Epithelial cell of esophagus (primary cell): ENCODE measurements around the gene SENP3.

ENCODE experiments used
- DNase-seq: peaks from one replicate; pipeline ENCODE4 v3.0.0; 2010; ENCODE audit warnings: low read depth
- H3K4me3 ChIP-seq: 2 replicates; pipeline ENCODE4 v1.5.1; 2011; ENCODE audit warnings: mild to moderate bottlenecking, low read length, control low read depth
- CTCF ChIP-seq: IDR thresholded peaks from 2 replicates; pipeline ENCODE4 v1.5.1; 2011; ENCODE audit warnings: low read depth, mild to moderate bottlenecking, low read length, control low read depth, inconsistent platforms; ENCODE audit not compliant: insufficient read depth; ENCODE audit errors: missing control alignments

The SENP3 gene

GRCh38 chr17:7548585-7549400, 12.9 kb upstream of the SENP3 start, which contains the start of gene TNFSF12:
Gene TNFSF12 (plus strand): TSS chr17:7549058. CDS start chr17:7549154, 96 bp downstream.
- DNase-seq = peak; percentile 27
- TF ChIP-seq CTCF = peak; percentile 3
- peak within 1 kb of the TSS; percentile 48 for H3K4me3 ChIP-seq

- no peak for TF ChIP-seq CTCF
- DNase-seq = no peak
- no peak overlapping the region for H3K4me3 ChIP-seq
These were observed 12.2 kb upstream of the SENP3 start for GRCh38 chr17:7549401-7550055.

DNA sequence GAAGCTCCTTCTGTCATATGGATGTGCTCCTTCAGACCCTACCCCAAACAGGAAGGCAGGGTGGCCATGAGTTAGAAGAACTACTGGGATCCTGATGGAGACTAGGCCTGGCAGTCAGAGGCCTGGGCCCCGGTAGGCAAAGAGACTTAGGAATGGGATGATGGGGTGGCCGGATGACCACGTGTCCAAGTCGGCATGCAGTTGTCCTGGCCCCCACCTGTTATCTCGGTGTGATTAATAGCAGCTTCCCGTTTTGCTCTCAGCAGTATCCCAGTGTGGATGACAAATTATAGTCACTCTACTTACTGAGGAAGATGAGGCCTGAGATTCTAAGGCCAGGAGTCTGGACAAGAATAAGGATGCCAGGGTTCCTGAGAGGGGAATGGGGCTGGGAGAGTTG, 11.4 kb upstream of the SENP3 start:
- no peak for DNase-seq
- no peak for TF ChIP-seq CTCF
- H3K4me3 ChIP-seq = no peak overlapping the region

GRCh38 chr17:7551396-7551795, 10.3 kb upstream of the SENP3 start:
- no peak for TF ChIP-seq CTCF
- no peak overlapping the region for H3K4me3 ChIP-seq
- DNase-seq = no peak

GRCh38 chr17:7552621-7553051, 9.1 kb upstream of the SENP3 start:
- no peak for DNase-seq
- no peak overlapping the region for H3K4me3 ChIP-seq
- TF ChIP-seq CTCF = no peak

DNA sequence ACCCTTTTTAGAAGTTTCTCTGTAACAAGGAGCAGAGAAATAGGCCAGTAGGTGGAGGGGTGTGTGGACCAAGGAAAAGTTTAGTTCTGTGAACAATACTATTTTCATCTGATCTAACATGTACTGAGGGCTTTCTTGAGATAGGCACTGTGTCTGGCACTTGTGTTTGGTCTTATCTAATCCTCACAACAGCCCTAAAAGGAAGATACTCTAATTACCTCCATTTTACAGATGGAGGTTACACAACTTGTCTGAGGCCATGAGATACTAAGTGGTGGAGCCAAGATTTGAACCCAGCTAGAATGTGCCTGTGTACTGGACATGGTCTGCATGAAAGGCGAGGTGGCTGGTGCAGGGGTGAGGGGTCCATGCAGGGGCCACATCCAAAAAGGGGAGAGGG, 8.4 kb upstream of the SENP3 start:
- H3K4me3 ChIP-seq = no peak overlapping the region
- DNase-seq = no peak
- TF ChIP-seq CTCF = no peak
